Raji (cell line): ENCODE results near the gene KNDC1.

Experiments
- POLR2A ChIP-seq: IDR thresholded peaks from 2 replicates; pipeline ENCODE4 v1.6.1; 2011; ENCODE audit warnings: low read depth, low read length, control low read depth; ENCODE audit not compliant: insufficient read depth

KNDC1 gene

GRCh38 chr10:133173860-133174640, 14.0 kb downstream of the KNDC1 start:
- no peak for TF ChIP-seq POLR2A

DNA sequence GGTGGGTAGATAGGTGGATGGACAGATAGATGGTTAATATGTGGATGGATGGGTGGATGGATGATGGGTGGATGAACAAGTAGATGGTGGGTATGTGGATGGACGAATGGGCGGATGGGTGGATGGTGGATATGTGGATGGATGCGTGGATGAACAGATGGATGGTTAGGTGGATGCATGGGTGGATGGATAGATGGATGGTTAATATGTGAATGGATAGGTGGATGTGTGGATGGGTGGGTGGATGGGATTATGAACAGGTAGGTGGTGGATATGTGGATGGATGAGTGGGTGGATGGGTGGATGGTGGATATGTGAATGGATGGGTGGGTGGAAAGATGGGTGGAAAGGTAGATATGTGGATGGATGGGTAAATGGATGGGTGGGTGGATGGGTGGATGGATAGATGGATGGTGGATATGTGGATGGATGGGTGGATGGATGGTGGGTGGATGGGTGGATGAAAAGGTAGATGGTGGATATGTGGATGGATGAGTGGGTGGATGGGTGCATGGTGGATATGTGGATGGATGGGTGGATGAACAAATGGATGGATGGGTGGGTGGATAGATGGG, 14.8 kb downstream of the KNDC1 start:
- TF ChIP-seq POLR2A = no peak

- TF ChIP-seq POLR2A = no peak
These were observed 16.5 kb downstream of the KNDC1 start for GRCh38 chr10:133176546-133176945.

DNA sequence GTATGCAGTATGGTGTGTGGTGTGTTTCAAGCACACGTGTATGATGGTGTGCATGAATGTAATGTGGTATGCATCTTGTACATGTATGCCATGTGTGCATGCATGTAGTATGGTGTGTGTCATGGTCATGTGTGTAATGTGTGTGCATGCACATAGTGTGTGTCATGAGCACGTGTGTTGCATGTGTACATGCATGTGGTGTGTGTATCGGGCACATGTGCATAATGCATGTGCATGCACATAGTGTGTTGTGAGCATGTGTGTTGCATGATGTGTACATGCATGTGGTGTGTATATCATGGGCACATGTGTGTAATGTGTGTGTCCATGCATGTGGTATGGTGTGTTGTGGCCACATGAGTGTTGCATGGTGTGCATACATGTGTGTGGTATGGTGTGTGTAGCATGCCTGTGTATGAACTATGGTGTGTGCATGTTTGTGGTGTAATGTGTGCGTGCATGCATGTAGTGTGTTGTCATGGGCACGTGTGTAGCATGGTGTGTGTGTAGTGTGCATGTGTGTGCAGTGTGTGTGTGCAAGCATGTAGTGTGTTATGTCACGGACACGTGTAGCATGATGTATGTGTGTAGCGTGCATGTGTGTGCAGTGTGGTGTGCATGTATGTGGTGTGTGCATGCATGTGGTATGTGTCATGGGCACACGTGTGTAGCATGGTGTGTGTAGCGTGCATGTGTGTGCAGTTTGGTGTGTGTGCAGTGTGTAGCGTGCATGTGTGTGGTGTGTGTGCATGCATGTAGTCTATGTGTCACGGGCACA, 17.6 kb downstream of the KNDC1 start:
- TF ChIP-seq POLR2A = no peak

- TF ChIP-seq POLR2A = no peak
These were observed 18.5 kb downstream of the KNDC1 start for GRCh38 chr10:133178357-133179127.

GRCh38 chr10:133179128-133179520, 19.1 kb downstream of the KNDC1 start:
- no peak for TF ChIP-seq POLR2A

- no peak for TF ChIP-seq POLR2A
These were observed 19.6 kb downstream of the KNDC1 start for GRCh38 chr10:133179651-133180050.

- no peak for TF ChIP-seq POLR2A
These were observed 20.4 kb downstream of the KNDC1 start for GRCh38 chr10:133180192-133180964.

GRCh38 chr10:133180965-133181639, 21.1 kb downstream of the KNDC1 start:
- no peak for TF ChIP-seq POLR2A

GRCh38 chr10:133182190-133182589, 22.2 kb downstream of the KNDC1 start:
- no peak for TF ChIP-seq POLR2A

GRCh38 chr10:133182791-133183645, 23.0 kb downstream of the KNDC1 start:
- no peak for TF ChIP-seq POLR2A

GRCh38 chr10:133183646-133184378, 23.8 kb downstream of the KNDC1 start:
- no peak for TF ChIP-seq POLR2A
